Measurements from ENCODE around the gene HCFC2. TPM values are rescaled to one million over a fixed set of nuclear protein-coding genes. Genes with fewer than 3 reads are reported as not detected.
A peak's percentile ranks its signal among the peaks of the same experiment; 100 is the strongest.
"Not testable (repeated sequence)": the region's sequence is repeated elsewhere in the genome, so short reads cannot be mapped to it uniquely, and the experiment has no call there.

The HCFC2 gene
- polyA plus RNA-seq, 1 experiment = 10.4 TPM

GRCh38 chr12:104105461-104105860 is 41.1 kb downstream of the HCFC2 start:
- ChIA-PET CTCF (no interaction called here), POLR2A (no interaction called here)
- no peak overlapping the region for H3K4me3 ChIP-seq (ENCODE audit: low read depth, low read length)
- no peaks in the 10 kb centered on the region for H3K27me3 ChIP-seq (ENCODE audit: control insufficient read depth, insufficient read depth, low read length)
- H3K36me3 ChIP-seq (ENCODE audit: control insufficient read depth, insufficient read depth, low read length) = no peaks in the 10 kb centered on the region
- no peak for TF ChIP-seq CTCF (IDR thresholded peaks at IDR 0.05; ENCODE audit: insufficient read depth, low read depth, low read length)
- DNase-seq (ENCODE audit: low read depth) = no peak

- ChIA-PET CTCF (interaction anchor here (1.3 to 2.7 kb wide), 2 partner anchors 8 to 14 kb away, joined by 3 to 31 read pairs; no protein-coding TSS in a partner anchor), POLR2A (no interaction called here)
- Histone ChIP-seq H3K36me3 (ENCODE audit: control insufficient read depth, insufficient read depth, low read length) (no peaks in the 10 kb centered on the region), H3K4me3 (ENCODE audit: low read depth, low read length) (no peak overlapping the region), H3K27me3 (ENCODE audit: control insufficient read depth, insufficient read depth, low read length) (no peaks in the 10 kb centered on the region)
- no peak for TF ChIP-seq CTCF (IDR thresholded peaks at IDR 0.05; ENCODE audit: insufficient read depth, low read depth, low read length)
- no peak for DNase-seq (ENCODE audit: low read depth)
These were observed 42.6 kb downstream of the HCFC2 start for GRCh38 chr12:104106965-104107364.

GRCh38 chr12:104108755-104109445 is 44.6 kb downstream of the HCFC2 start:
- ChIA-PET POLR2A (interaction anchor here (1.0 kb wide), 1 partner anchor 143 kb away, joined by 3 read pairs; the partner anchor contains the start of gene TDG), CTCF (interaction anchor here (0.6 to 2.7 kb wide), 35 partner anchors 10 to 349 kb away, joined by 3 to 31 read pairs (median 4); partner anchors contain the start of genes HCFC2, NFYB and TDG)
- peak; percentile 25 for DNase-seq (ENCODE audit: low read depth)
- no peak overlapping the region for H3K4me3 ChIP-seq (ENCODE audit: low read depth, low read length)
- TF ChIP-seq CTCF (IDR thresholded peaks at IDR 0.05; ENCODE audit: insufficient read depth, low read depth, low read length) = peak; percentile 92
- H3K36me3 ChIP-seq (ENCODE audit: control insufficient read depth, insufficient read depth, low read length) = no peaks in the 10 kb centered on the region
- H3K27me3 ChIP-seq (ENCODE audit: control insufficient read depth, insufficient read depth, low read length) = no peaks in the 10 kb centered on the region

- Histone ChIP-seq H3K4me3 (ENCODE audit: low read depth, low read length) (no peak overlapping the region), H3K36me3 (ENCODE audit: control insufficient read depth, insufficient read depth, low read length) (no peaks in the 10 kb centered on the region; the same call in 1 of the 2 replicates), H3K27me3 (ENCODE audit: control insufficient read depth, insufficient read depth, low read length) (no peaks in the 10 kb centered on the region)
- TF ChIP-seq CTCF (IDR thresholded peaks at IDR 0.05; ENCODE audit: insufficient read depth, low read depth, low read length) = no peak
- no peak for DNase-seq (ENCODE audit: low read depth)
- POLR2A ChIA-PET = interaction anchor here (1.0 kb wide), 1 partner anchor 144 kb away, joined by 3 read pairs; the partner anchor contains the start of gene TDG
- CTCF ChIA-PET = interaction anchor here (0.8 to 2.7 kb wide), 32 partner anchors 10 to 305 kb away, joined by 3 to 31 read pairs (median 4); partner anchors contain the start of genes HCFC2, NFYB and TDG
These were observed 45.3 kb downstream of the HCFC2 start for GRCh38 chr12:104109446-104110271.

GRCh38 chr12:104114834-104115586 is 50.7 kb downstream of the HCFC2 start:
- POLR2A ChIA-PET; CTCF ChIA-PET; H3K4me3 ChIP-seq (ENCODE audit: low read depth, low read length); H3K27me3 ChIP-seq (ENCODE audit: control insufficient read depth, insufficient read depth, low read length); DNase-seq (ENCODE audit: low read depth); H3K36me3 ChIP-seq (ENCODE audit: control insufficient read depth, insufficient read depth, low read length): not testable (repeated sequence)

Measured in BJ (cell line).